Measurements from ENCODE around the gene EEF1G.

GRCh38 chr11:62599069-62599696, 25.5 kb upstream of the EEF1G start:
- TF ChIP-seq CTCF (IDR thresholded peaks at IDR 0.05; ENCODE audit: insufficient read depth, low read depth, low read length) = no peak
- no peak for TF ChIP-seq EZH2 (IDR thresholded peaks at IDR 0.05; ENCODE audit: insufficient read depth, low read length)
